Measurements from ENCODE around the gene SOX6.
"Not testable (repeated sequence)": the region's sequence is repeated elsewhere in the genome, so short reads cannot be mapped to it uniquely, and the experiment has no call there.

SOX6 gene

DNA sequence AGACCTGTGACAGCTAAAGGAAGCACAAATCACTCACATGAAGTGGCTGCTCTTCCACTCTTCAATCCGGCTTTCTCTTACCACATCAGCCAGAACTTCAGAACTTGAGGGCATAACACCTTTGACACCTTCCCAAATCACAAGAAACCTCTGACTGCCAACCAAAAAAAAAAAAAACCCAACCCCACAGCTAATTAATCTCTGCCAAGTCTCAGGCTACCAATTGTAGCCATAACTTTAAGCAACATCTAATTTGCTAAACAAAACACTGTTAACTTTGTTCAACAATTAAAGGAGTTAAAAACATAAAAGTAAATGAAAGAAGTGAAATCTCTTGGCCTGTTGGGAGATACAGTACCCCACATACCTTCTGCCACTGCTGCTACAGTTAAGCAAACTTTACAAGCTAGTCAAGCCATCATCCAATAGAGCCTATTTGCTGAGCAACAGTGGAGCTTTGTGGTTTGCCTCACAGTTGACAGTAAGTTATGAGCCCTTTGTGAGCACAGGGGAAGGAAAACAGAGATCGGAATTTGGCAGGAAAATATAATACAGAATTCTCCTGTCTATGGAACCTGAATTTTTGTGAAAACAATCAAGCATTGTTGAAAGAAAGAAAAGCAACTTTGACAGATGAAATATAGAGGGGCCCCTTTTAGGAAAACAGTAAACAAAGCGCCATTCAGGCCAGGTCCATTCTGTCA, at the start of gene SOX6:
SOX6 (minus strand) TSS at position 490 of the 704 bp plus-strand sequence. CDS start 15,298 bp downstream, outside the sequence.
- DNase-seq = no peak

DNA sequence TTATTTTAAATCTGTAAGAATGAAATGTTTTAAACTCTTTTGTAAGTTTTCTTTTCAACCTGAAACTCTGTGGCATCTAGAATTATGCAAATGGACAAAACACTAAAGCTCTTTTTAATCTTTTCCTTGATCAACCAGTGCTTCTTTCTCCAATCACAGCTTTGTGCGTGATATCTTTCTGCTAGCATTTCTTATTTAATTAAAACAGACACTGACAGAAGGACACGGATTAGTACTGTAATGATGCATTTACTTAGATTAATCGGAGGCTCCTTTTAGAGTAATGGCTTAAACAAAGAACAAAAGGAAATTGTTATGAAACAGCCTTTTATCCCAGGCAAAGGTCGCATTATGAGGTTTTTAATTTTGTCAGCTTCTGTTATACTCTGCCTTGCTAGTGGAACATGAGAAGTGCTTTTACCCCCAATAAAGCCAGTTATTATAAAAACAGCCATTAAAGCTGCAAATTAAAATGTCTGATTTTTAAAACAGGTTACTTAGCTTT, 48.5 kb upstream of the SOX6 start:
- no peak for DNase-seq

DNA sequence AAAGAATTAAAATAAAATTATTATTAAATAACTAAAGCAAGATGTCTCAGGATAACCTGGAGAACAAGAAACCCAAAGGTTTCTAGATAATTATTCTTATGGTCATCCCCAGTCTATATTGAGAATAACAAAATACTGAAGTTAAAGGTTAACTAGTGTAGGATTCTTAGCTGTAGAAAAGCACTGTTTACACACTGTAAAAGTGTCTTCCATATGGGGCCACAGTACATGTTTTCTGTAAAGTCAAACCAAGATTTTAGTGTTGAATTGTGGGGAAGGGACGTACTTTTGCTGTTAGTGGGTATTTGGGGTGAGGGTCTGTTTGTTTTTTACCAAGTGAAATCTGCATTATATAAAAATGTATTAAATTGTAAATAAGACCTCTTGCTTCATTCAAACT, 47.5 kb upstream of the SOX6 start:
- no peak for DNase-seq

DNA sequence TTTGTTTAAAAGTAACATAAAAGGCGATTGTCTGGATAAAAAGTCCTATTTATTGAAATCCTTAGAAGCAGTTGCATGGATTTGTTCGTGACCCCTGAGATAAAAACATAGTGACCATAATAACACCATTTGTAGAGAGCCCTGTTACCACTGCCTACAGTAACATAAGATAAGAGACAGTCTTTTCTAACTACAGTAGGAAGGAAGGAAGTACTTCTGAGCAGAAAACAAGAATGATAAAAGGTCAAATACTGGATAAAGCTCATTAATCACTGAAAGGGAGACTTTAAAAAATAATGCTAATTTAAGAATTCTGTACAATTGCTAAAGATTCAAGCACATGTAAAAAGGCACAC, 47.1 kb upstream of the SOX6 start:
- no peak for DNase-seq

DNA sequence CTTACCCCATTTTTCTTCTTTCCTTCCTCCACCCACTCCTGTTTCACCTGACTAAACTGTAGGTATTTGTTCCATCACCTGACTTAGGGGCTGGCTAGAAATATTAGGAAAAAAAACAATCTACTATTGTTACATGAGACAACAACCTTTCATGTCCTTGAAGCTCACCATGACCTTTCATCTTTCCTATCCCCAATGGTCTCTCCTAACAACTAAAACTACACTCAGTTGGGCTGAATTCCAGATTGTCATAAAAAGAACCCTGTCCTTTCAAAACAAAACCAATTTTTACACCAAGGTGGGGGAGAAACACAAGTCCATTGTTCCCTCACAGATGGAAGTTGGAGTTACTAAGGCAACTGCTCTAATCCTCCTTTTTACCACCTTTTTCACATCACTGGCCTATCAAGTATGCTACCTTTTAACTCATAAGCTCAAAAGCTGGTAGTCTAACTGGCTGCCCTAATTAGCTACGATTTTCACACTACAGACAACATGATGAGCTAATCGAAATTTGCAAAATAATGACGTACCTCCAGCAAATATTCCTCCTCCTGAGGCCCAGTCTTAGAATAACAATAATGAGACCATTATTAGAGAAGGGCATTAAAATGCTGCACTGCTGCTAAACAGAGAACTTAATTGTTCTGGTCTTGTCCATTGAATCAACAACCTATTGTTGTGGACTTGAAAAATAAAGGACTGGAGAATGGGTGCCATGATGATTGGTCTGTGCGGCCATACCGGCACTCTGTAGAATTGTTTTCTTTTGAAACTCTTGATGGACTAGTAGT, 46.5 kb upstream of the SOX6 start:
- no peak for DNase-seq

DNA sequence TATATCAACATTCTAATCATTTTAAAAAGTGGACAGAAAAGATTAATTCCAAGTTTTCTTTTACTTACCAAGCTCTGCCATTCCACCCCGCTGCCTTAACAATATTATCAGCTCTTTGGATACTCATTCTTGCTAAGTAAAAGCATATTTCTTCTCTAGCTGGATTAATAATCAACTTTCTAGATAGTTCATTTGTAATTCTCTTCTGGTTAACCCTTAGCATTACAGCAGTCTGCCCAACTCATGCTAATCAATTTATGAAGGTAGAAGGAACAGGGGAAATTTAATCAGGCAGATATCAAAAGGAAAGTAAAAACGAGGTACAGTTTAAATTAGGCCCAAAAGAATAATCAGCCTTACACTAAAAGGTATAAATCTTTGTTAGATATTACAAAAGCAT, 41.0 kb upstream of the SOX6 start:
- DNase-seq = no peak

DNA sequence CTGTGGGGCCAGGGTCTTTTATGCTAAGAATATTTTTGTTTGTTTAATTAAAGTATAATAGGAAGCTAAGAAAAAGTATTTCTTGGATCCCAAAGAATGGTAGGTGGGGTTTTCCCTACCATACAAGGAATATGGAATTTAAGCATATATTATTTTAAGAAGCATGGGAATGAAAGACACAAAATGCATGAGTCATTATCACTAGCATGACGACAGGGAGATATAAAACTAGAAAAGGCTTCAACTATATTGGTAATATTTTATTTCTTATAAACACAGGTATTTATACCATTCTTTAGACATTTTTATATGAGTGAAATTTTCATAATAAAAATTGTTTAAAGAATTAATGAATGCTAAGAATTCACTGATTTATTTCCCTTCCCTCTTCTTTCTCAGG, 39.3 kb upstream of the SOX6 start:
- no peak for DNase-seq

DNA sequence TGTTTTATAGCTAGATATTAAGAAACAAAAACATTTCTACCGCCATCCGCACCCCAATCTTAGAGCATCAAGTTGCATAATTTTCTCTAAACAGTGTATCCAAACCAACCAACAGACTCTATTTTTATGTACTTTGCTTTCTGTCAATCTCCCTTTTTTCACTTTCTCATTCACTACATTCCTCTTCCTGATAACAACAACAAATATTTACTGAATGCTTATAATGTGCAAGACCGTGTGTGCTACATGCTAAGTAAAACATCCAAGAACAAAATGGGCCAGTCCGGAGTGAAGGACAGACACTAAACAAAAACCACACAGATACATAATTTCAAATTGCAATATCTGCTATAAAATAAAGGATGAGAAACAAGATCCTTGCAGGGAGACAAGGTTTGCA, 38.6 kb upstream of the SOX6 start:
- DNase-seq = no peak

DNA sequence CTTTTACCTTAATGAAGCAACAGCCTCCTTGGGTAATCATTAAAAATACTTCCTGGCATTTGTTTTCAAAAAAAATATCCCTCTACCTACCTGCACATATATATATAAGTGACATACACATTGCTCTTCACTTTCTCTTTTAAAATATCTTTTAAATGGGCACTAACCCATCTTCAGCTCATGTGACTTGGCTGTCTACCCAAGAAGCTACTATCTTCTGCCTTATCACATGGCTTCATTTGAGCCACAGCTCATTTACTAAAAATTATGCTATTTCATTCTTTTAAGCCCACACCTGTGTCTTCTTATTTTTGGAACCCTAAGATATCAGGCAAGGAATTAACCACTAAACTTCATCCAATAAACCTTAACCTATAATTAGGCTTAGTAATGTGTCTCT, 37.0 kb upstream of the SOX6 start:
- DNase-seq = no peak

DNA sequence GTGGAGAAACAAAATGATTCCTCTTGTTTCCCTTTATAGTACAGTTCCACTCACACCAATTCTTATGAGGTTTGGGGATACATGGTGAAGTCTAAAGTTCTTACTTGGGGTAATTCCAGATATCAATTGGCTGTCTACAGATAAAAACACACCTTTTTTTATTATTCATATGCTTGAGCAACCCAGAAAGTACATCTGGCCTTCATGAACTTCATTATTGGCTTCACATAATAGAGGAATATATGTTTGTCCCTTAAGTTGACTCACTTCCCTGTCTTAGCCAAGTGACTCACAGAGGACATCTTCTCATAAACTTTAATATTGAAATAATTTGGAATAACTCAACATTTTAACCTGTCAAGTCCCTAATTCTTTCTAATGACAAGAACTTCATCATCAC, 36.3 kb upstream of the SOX6 start:
- no peak for DNase-seq

DNA sequence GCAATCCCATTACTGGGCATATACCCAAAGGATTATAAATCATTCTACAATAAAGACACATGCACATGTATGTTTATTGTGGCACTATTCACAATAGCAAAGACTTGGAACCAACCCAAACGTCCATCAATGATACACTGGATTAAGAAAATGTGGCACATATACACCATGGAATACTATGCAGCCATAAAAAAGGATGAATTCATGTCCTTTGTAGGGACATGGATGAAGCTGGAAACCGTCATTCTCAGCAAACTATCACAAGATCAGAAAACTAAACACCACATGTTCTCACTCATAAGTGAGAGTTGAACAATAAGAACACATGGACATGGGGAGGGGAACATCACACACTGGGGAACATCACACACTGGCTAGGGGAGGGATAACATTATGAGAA, 34.5 kb upstream of the SOX6 start:
- not testable (repeated sequence) for DNase-seq

DNA sequence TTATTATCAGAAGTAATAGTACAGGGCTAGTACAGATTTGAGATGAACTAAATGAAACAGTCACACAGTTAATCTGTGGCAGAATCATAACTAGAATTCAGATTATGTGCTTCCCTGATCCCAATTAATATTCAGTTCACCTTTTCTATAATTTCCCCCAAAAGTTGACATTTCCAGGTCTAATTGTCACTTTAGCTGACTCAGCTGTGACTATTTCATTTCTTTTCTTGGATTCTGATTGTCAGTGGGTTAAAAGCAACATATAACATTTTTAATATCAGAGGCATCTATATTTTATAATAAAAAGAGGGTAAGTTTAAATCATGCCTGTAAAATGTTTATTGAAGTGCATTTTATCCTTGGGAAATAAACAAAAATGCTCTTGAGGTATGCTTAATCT, 28.8 kb upstream of the SOX6 start:
- DNase-seq = no peak

DNA sequence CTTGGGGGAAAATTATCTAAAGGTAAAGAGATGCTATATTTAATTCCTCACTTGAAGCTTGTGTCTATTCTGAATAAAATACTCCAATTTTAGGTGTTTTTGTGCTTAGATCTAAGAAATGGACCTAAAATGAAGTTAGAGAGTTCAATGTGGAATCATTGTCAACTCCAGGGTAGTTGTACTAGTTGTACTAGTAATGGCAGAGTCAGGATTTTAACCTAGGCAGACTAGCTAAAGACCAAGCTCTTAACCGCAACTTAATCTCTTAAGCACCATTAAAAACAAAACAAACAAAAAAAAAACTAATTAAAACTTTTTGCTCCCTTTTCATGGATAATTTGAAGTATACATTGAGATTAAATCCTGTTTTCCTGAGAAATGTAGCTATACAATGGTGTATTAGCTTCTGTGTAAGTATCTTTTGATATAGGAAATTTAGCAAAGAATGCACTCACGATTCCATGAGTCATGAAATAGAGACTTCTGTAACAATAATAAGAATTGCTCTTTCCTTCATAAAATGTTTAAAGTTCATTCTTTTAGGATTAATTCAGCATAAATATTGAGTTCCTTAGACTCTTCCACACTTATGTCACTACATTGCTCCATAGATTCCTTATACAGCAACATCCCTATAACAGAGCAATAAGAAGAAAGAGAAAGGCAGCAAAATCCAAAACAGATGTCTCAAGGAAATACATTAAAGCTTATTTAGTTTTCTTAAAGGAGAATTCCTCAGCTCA, 26.5 kb upstream of the SOX6 start:
- no peak for DNase-seq

DNA sequence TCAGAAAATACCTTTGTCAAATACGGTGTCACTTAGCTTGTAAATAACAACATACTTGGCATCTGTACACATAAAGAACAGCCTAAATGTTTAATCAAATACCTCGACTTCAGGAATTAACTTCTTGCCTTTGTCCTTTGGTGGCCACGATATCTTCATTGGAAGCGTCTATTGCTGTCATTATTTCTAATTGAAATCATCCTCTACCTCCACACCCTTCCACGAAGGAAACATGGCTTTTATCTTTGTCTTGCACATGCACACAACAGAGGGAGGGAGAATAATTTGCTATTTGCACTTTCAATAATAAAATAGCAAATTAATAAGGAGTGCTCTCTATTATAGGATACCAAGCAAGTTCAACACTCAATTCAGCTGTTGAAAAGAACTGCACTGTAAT, 25.8 kb upstream of the SOX6 start:
- DNase-seq = no peak

DNA sequence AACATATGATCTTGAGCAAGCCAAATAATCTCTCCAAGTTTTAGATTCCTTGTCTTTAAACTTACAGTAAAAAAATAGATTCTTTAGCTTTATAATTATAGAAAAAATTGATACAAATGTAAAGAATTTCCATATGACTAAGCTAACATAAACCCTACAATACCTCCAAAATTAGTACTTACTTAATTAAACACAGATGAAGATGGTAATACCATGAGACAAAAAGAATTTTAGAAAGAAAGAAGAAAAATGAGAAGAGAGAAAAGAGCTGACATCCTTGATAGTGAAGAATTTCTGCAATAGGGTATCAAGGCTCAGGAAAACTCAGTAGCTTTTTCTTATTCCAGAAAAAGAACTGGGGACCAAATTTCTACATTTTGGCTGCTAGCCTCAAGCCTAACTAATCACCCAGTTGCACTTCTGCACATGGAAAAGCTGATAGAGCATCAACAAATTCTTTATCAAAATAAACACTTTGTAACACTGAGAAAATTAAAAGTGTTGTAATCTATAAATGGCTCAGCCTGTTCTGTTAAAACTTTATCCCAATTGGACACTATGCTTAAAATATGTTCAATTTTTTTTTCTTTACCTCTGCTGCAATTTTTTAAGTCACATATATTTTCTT, 24.7 kb upstream of the SOX6 start:
- DNase-seq = no peak

DNA sequence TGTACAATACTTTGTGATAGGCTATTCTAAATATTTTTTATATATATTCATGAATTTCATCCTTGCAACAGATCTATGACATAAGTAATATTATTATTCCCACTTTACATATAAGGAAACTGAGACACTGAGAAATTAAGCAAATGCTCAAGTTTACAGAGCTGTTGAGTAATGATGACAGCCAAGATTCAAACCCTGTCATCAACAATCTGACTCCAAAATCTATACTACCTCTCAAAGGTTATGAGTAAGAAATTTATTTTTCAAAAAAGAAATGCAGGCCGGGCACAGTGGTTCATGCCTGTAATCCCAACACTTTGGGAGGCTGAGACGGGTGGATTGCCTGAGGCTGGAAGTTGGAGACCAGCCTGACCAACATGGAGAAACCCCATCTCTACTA, 22.6 kb upstream of the SOX6 start:
- DNase-seq = no peak

DNA sequence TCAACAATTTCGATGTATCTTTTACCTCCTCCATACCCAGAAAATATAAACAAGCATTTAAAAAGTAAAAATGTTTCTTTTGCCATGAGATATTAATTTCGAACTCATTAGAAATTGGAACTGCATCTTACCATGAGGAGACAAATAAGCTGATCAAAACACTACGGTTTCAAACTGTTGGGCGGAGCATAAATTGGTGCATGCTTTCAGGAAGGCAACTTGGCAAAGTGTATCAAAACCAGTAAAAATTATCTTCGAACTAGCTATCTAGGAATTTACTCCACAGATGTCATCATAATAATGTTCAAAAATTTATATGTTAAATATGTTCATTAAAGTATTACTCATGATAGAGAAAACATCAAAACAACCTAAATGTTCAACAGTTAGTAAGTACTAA, 21.4 kb upstream of the SOX6 start:
- no peak for DNase-seq

DNA sequence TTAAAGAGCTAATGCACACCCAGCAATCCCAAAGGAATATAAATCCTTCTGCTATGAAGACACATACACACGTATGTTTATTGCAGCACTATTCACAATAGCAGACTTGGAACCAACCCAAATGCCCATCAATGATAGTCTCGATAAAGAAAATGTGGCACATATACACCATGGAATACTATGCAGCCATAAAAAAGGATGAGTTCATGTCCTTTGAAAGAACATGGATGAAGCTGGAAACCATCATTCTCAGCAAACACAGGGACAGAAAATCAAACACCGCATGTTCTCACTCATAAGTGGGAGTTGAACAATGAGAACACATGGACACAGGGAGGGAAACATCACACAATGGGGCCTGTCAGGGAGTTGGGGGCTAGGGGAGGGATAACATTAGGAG, 19.3 kb upstream of the SOX6 start:
- DNase-seq = not testable (repeated sequence)

DNA sequence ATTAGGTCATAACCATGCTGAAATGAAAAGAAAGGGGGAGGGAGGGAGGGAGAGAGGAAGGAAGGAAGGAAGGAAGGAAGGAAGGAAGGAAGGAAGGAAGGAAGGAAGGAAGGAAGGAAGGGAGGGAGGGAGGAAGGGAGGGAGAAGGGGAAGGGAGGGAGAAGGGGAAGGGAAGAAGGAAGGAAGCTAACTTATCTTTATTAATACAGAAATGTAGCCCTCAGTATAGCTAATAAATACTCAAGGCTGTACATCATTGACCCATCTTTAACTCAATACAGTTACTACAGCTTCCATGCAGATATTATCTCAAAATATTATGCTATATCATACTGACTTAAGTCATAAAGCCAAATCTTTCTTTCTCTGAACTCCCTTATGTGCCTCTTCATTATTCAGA, 17.4 kb upstream of the SOX6 start:
- DNase-seq = no peak

DNA sequence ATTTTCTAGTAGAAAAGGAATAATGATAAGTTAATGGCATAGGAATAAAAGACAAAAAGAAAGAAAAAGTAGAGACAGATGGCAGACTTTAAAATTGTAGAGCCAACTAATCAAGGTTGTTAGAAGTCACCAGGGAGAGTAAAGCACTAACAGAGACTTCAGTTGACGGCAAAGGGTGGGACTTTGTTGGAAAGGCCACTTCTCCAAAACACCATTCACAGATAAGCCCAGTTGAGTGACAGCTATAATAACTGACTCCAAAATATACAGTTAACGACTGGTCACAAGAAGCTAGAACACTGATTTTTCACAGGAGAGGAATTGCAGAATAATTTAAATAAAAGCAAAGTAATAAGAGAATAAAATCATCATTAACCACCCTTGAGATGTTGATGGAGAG, 16.0 kb upstream of the SOX6 start:
- DNase-seq = no peak

DNA sequence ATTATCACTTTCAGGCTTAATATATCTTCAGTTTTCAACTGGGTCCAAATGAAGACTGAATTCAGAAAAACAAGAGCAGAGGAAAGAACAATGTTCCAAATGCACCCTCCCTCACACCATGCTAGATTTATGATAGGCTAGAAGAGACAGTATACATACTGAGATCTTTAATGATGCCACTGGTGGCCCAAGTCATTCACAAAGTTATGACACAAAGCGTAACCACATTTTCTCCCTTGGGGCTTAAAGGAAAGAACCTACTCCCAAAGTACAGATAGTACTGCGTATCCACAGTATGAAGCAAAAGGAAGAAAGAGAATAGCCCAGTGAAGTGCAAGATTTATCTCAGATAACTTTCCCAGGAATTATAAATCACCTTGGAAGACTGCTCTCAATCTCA, 10.9 kb upstream of the SOX6 start:
- DNase-seq = no peak

DNA sequence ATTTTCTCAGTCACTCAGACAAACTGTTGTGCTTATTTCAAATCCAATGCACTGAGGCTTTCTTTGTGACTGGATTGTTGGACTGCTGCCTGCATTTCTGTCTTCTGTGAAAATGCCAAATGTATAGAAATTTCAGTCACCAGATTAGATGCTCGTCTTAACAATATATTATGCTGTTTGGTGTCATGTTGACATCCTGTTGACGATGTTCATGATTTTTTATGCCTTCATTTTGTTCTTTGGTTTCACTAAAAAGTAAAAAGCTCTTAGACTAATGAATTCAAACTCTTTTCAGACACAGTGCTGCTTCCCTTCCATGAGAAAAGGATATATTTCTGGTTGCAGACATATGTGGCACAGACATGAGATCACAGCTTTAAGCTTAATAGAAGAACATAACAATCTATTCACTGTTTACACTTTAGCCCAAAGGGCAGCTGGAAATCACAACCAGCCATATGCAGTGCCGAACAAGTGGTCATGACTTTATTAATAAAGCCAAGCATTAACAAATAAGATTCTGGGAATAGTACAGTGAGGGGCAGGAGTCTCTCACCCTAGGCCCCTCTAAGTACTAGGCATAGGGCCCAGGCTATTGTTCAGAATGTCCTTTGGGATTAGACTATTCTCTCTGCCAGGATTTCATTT, 9.4 kb upstream of the SOX6 start:
- no peak for DNase-seq

DNA sequence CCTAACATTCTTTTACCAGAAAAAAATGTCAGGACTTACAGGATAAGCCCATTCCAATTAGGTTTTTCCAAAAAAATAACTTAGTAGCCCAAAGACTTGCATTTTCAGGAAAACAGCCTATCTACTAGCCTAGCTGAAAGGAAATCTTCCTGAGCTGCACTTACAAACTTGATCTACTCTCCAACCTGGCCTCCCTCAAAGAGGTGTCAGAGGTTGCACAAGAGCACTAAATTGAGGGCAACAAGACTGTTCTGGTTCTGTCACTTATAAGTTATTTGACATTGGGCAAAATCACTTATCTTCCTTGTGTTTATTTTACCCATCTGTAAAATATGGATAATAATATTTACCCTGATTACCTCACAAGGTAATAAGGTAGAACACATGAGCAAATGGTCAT, 7.9 kb upstream of the SOX6 start:
- no peak for DNase-seq
